Measurements from ENCODE around the gene RERE. TPM values are rescaled to one million over a fixed set of nuclear protein-coding genes. Genes with fewer than 3 reads are reported as not detected.

RERE gene
- total RNA-seq, 1 donor from 2014 or later, result 139 TPM

GRCh38 chr1:8437347-8437746 lies 380.1 kb downstream of the RERE start:
- H3K4me3 Mint-ChIP-seq (ENCODE audit: low read depth), result no peak overlapping the region
- H3K36me3 Mint-ChIP-seq (ENCODE audit: low read depth), result peaks cover 27% of the 10 kb centered on the region
- H3K27ac Mint-ChIP-seq, result no peak overlapping the region
- no peak for DNase-seq (ENCODE audit: low spot score)
- peaks cover 10% of the 10 kb centered on the region for H3K4me1 Mint-ChIP-seq (ENCODE audit: low read depth)
- no peaks in the 10 kb centered on the region for H3K27me3 Mint-ChIP-seq (ENCODE audit: low read depth)
- H3K9me3 Mint-ChIP-seq, result peaks cover under 1% of the 10 kb centered on the region
- intact Hi-C loops (cut with micrococcal nuclease), result no loop called here

- H3K4me1 Mint-ChIP-seq (ENCODE audit: low read depth), result peaks cover 27% of the 10 kb centered on the region
These were observed 381.8 kb downstream of the RERE start for GRCh38 chr1:8435569-8436071.

GRCh38 chr1:8434101-8434500 lies 383.3 kb downstream of the RERE start:
- Mint-ChIP-seq H3K36me3 (ENCODE audit: low read depth) (peaks cover 28% of the 10 kb centered on the region), H3K27ac (no peak overlapping the region), H3K4me1 (ENCODE audit: low read depth) (peaks cover 35% of the 10 kb centered on the region), H3K27me3 (ENCODE audit: low read depth) (no peaks in the 10 kb centered on the region), H3K4me3 (ENCODE audit: low read depth) (no peak overlapping the region), H3K9me3 (no peaks in the 10 kb centered on the region)
- intact Hi-C loops (cut with micrococcal nuclease), result no loop called here
- no peak for DNase-seq (ENCODE audit: low spot score)

More at GRCh38 chr1:8435569-8436071, 381.8 kb downstream of the RERE start:
- Mint-ChIP-seq H3K27me3 (ENCODE audit: low read depth) (no peaks in the 10 kb centered on the region), H3K9me3 (no peaks in the 10 kb centered on the region), H3K4me3 (ENCODE audit: low read depth) (no peak overlapping the region), H3K36me3 (ENCODE audit: low read depth) (peaks cover 31% of the 10 kb centered on the region), H3K27ac (no peak overlapping the region)
- intact Hi-C loops (cut with micrococcal nuclease), result no loop called here
- no peak for DNase-seq (ENCODE audit: low spot score)

- intact Hi-C loops (cut with micrococcal nuclease), result no loop called here
- Mint-ChIP-seq H3K4me3 (ENCODE audit: low read depth) (no peak overlapping the region), H3K27me3 (ENCODE audit: low read depth) (no peaks in the 10 kb centered on the region), H3K4me1 (ENCODE audit: low read depth) (peaks cover 50% of the 10 kb centered on the region), H3K27ac (no peak overlapping the region), H3K9me3 (no peaks in the 10 kb centered on the region), H3K36me3 (ENCODE audit: low read depth) (peaks cover 29% of the 10 kb centered on the region)
- no peak for DNase-seq (ENCODE audit: low spot score)
These were observed 385.7 kb downstream of the RERE start for GRCh38 chr1:8431784-8432183.

GRCh38 chr1:8431019-8431418 lies 386.4 kb downstream of the RERE start:
- no peak for DNase-seq (ENCODE audit: low spot score)
- peak overlapping the region; percentile 50 for H3K4me3 Mint-ChIP-seq (ENCODE audit: low read depth)
- peaks cover 54% of the 10 kb centered on the region for H3K4me1 Mint-ChIP-seq (ENCODE audit: low read depth)

GRCh38 chr1:8430476-8430875 lies 387.0 kb downstream of the RERE start:
- Mint-ChIP-seq H3K9me3 (no peaks in the 10 kb centered on the region), H3K36me3 (ENCODE audit: low read depth) (peaks cover 34% of the 10 kb centered on the region), H3K27me3 (ENCODE audit: low read depth) (no peaks in the 10 kb centered on the region), H3K4me3 (ENCODE audit: low read depth) (peak overlapping the region; percentile 50), H3K4me1 (ENCODE audit: low read depth) (peaks cover 59% of the 10 kb centered on the region), H3K27ac (peak overlapping the region; percentile 65)
- DNase-seq (ENCODE audit: low spot score), result no peak
- intact Hi-C loops (cut with micrococcal nuclease), result no loop called here

More at GRCh38 chr1:8431019-8431418, 386.4 kb downstream of the RERE start:
- Mint-ChIP-seq H3K27me3 (ENCODE audit: low read depth) (no peaks in the 10 kb centered on the region), H3K9me3 (no peaks in the 10 kb centered on the region), H3K27ac (peak overlapping the region; percentile 72), H3K36me3 (ENCODE audit: low read depth) (peaks cover 32% of the 10 kb centered on the region)
- intact Hi-C loops (cut with micrococcal nuclease), result no loop called here

- H3K4me3 Mint-ChIP-seq (ENCODE audit: low read depth), result no peak overlapping the region
- intact Hi-C loops (cut with micrococcal nuclease), result no loop called here
- peaks cover 68% of the 10 kb centered on the region for H3K4me1 Mint-ChIP-seq (ENCODE audit: low read depth)
- no peaks in the 10 kb centered on the region for H3K27me3 Mint-ChIP-seq (ENCODE audit: low read depth)
- peaks cover 40% of the 10 kb centered on the region for H3K36me3 Mint-ChIP-seq (ENCODE audit: low read depth)
- H3K9me3 Mint-ChIP-seq, result peaks cover under 1% of the 10 kb centered on the region
- H3K27ac Mint-ChIP-seq, result no peak overlapping the region
- no peak for DNase-seq (ENCODE audit: low spot score)
These were observed 387.8 kb downstream of the RERE start for GRCh38 chr1:8429549-8430110.

- DNase-seq (ENCODE audit: low spot score), result no peak
- H3K4me3 Mint-ChIP-seq (ENCODE audit: low read depth), result no peak overlapping the region
- peaks cover 73% of the 10 kb centered on the region for H3K4me1 Mint-ChIP-seq (ENCODE audit: low read depth)
- intact Hi-C loops (cut with micrococcal nuclease), result no loop called here
- no peak overlapping the region for H3K27ac Mint-ChIP-seq
- H3K36me3 Mint-ChIP-seq (ENCODE audit: low read depth), result peaks cover 41% of the 10 kb centered on the region
- peaks cover 4% of the 10 kb centered on the region for H3K9me3 Mint-ChIP-seq
- H3K27me3 Mint-ChIP-seq (ENCODE audit: low read depth), result no peaks in the 10 kb centered on the region
These were observed 389.0 kb downstream of the RERE start for GRCh38 chr1:8428441-8428840.

GRCh38 chr1:8427986-8428385 lies 389.5 kb downstream of the RERE start:
- H3K27ac Mint-ChIP-seq, result no peak overlapping the region
- intact Hi-C loops (cut with micrococcal nuclease), result no loop called here
- DNase-seq (ENCODE audit: low spot score), result no peak
- peaks cover 41% of the 10 kb centered on the region for H3K36me3 Mint-ChIP-seq (ENCODE audit: low read depth)
- peaks cover 76% of the 10 kb centered on the region for H3K4me1 Mint-ChIP-seq (ENCODE audit: low read depth)
- no peaks in the 10 kb centered on the region for H3K27me3 Mint-ChIP-seq (ENCODE audit: low read depth)
- H3K9me3 Mint-ChIP-seq, result peaks cover 4% of the 10 kb centered on the region
- no peak overlapping the region for H3K4me3 Mint-ChIP-seq (ENCODE audit: low read depth)

- Mint-ChIP-seq H3K4me1 (ENCODE audit: low read depth) (peaks cover 77% of the 10 kb centered on the region), H3K36me3 (ENCODE audit: low read depth) (peaks cover 41% of the 10 kb centered on the region), H3K27me3 (ENCODE audit: low read depth) (no peaks in the 10 kb centered on the region), H3K4me3 (ENCODE audit: low read depth) (peak overlapping the region; percentile 56), H3K9me3 (peaks cover 4% of the 10 kb centered on the region), H3K27ac (peak overlapping the region; percentile 59)
- peak; percentile 30 for DNase-seq (ENCODE audit: low spot score)
- intact Hi-C loops (cut with micrococcal nuclease), result no loop called here
These were observed 389.9 kb downstream of the RERE start for GRCh38 chr1:8427493-8427892.

GRCh38 chr1:8426996-8427395 lies 390.4 kb downstream of the RERE start:
- Mint-ChIP-seq H3K4me3 (ENCODE audit: low read depth) (peak overlapping the region; percentile 56), H3K27me3 (ENCODE audit: low read depth) (no peaks in the 10 kb centered on the region), H3K9me3 (peaks cover 4% of the 10 kb centered on the region), H3K4me1 (ENCODE audit: low read depth) (peaks cover 72% of the 10 kb centered on the region), H3K27ac (peak overlapping the region; percentile 59), H3K36me3 (ENCODE audit: low read depth) (peaks cover 41% of the 10 kb centered on the region)
- DNase-seq (ENCODE audit: low spot score), result no peak
- intact Hi-C loops (cut with micrococcal nuclease), result no loop called here

GRCh38 chr1:8425781-8426161 lies 391.7 kb downstream of the RERE start:
- H3K4me3 Mint-ChIP-seq (ENCODE audit: low read depth), result peak overlapping the region; percentile 2
- intact Hi-C loops (cut with micrococcal nuclease), result loop anchor here (2.0 kb wide), 3 partner anchors 21 to 275 kb away; no protein-coding TSS in a partner anchor
- no peak overlapping the region for H3K27ac Mint-ChIP-seq

GRCh38 chr1:8425150-8425780 lies 392.2 kb downstream of the RERE start:
- H3K4me3 Mint-ChIP-seq (ENCODE audit: low read depth), result peak overlapping the region; percentile 2
- DNase-seq (ENCODE audit: low spot score), result no peak
- intact Hi-C loops (cut with micrococcal nuclease), result loop anchor here (2.0 kb wide), 3 partner anchors 22 to 276 kb away; no protein-coding TSS in a partner anchor
- H3K36me3 Mint-ChIP-seq (ENCODE audit: low read depth), result peaks cover 28% of the 10 kb centered on the region
- H3K4me1 Mint-ChIP-seq (ENCODE audit: low read depth), result peaks cover 56% of the 10 kb centered on the region
- peaks cover 4% of the 10 kb centered on the region for H3K9me3 Mint-ChIP-seq
- peak overlapping the region; percentile 92 for H3K27ac Mint-ChIP-seq
- H3K27me3 Mint-ChIP-seq (ENCODE audit: low read depth), result no peaks in the 10 kb centered on the region

More at GRCh38 chr1:8425781-8426161, 391.7 kb downstream of the RERE start:
- H3K36me3 Mint-ChIP-seq (ENCODE audit: low read depth), result peaks cover 33% of the 10 kb centered on the region
- peaks cover 61% of the 10 kb centered on the region for H3K4me1 Mint-ChIP-seq (ENCODE audit: low read depth)
- H3K9me3 Mint-ChIP-seq, result peaks cover 4% of the 10 kb centered on the region
- no peaks in the 10 kb centered on the region for H3K27me3 Mint-ChIP-seq (ENCODE audit: low read depth)
- no peak for DNase-seq (ENCODE audit: low spot score)

Data from activated T-helper 2 cell treated with anti-CD3 and anti-CD28 coated beads, Interferon-gamma antibody, Interleukin-2, Interleukin-4, amounts not matched to agents 10 μg/mL and 5 μg/mL and 100 μg/mL, durations not matched to agents 14 hours and 24 hours and 36 hours (primary cell).